Peyer's patch (tissue), 4 donors: ENCODE results near the gene TANC2.

Source experiments
- POLR2A ChIP-seq, 2 donors: fragments of 450-650 bp; IDR thresholded peaks; one replicate each; pipeline ENCODE4 v1.5.1; 2017; ENCODE audit warnings: antibody characterized with exemption in 2 of 2, mild to moderate bottlenecking in 2 of 2, moderate library complexity in 2 of 2
- TF ChIP-seq, protein P1 (sequence below), 6 experiments: fragments of 450-650 bp in 4 of 6; fragments of 200-600 bp in 2 of 6; sonication (generic) in 1 of 6; IDR thresholded peaks; one replicate each; pipeline ENCODE4 v1.5.1; 2017 to 2019; ENCODE audit warnings: antibody characterized with exemption in 6 of 6, mild to moderate bottlenecking in 3 of 6, moderate library complexity in 1 of 6

DNA sequence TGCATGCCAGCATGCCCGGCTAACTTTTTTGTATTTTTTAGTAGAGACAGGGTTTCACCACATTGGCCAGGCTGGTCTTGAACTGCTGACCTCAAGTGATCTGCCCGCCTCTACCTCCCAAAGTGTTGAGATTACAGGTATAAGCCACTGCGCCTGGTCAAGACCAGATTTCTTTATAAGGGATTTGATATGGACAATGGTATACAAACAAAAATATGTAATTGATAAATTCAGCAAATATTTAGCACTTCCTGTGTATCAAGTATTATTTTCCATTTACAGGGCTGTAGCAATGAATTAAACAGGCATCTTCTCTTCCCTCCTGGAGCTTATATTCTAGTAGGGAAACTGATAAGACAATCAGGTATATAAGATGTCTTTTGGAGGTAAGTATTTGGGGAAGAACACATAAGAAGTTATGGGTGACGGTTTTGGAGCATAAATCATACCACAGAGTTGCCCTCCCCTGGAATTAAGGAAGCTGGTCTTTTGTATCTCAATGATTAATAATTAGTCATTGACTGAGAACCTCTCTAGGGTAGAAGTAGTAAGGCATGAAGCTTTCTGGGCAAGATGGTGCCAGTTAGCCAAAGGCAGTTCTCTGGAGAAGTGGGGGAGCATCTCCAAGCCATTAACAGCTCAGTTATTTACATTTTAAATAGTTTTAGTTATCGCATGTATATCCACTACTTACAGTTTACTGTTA is 35.8 kb downstream of the TANC2 start:
- TF ChIP-seq, protein P1, sequence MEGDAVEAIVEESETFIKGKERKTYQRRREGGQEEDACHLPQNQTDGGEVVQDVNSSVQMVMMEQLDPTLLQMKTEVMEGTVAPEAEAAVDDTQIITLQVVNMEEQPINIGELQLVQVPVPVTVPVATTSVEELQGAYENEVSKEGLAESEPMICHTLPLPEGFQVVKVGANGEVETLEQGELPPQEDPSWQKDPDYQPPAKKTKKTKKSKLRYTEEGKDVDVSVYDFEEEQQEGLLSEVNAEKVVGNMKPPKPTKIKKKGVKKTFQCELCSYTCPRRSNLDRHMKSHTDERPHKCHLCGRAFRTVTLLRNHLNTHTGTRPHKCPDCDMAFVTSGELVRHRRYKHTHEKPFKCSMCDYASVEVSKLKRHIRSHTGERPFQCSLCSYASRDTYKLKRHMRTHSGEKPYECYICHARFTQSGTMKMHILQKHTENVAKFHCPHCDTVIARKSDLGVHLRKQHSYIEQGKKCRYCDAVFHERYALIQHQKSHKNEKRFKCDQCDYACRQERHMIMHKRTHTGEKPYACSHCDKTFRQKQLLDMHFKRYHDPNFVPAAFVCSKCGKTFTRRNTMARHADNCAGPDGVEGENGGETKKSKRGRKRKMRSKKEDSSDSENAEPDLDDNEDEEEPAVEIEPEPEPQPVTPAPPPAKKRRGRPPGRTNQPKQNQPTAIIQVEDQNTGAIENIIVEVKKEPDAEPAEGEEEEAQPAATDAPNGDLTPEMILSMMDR (IDR thresholded peaks at IDR 0.05), result no peak
- TF ChIP-seq POLR2A (IDR thresholded peaks at IDR 0.05), result no peak
